Measurements from ENCODE around the gene ADAMTS7.

GRCh38 chr15:78855746-78856145 is 44.5 kb upstream of the ADAMTS7 start:
- TF ChIP-seq CTCF (IDR thresholded peaks at IDR 0.05 in 4 of 5, conservative IDR thresholded peaks at IDR 0.05 in 1 of 5), result no peak
- TF ChIP-seq POLR2A (IDR thresholded peaks at IDR 0.05), result no peak
